Measurements from ENCODE around the gene GPC6.
"Not testable (repeated sequence)": the region's sequence is repeated elsewhere in the genome, so short reads cannot be mapped to it uniquely, and the experiment has no call there.

Gene GPC6

GRCh38 chr13:93323880-93324279 lies 97.3 kb downstream of the GPC6 start:
- not testable (repeated sequence) for DNase-seq (ENCODE audit: low spot score)

DNA sequence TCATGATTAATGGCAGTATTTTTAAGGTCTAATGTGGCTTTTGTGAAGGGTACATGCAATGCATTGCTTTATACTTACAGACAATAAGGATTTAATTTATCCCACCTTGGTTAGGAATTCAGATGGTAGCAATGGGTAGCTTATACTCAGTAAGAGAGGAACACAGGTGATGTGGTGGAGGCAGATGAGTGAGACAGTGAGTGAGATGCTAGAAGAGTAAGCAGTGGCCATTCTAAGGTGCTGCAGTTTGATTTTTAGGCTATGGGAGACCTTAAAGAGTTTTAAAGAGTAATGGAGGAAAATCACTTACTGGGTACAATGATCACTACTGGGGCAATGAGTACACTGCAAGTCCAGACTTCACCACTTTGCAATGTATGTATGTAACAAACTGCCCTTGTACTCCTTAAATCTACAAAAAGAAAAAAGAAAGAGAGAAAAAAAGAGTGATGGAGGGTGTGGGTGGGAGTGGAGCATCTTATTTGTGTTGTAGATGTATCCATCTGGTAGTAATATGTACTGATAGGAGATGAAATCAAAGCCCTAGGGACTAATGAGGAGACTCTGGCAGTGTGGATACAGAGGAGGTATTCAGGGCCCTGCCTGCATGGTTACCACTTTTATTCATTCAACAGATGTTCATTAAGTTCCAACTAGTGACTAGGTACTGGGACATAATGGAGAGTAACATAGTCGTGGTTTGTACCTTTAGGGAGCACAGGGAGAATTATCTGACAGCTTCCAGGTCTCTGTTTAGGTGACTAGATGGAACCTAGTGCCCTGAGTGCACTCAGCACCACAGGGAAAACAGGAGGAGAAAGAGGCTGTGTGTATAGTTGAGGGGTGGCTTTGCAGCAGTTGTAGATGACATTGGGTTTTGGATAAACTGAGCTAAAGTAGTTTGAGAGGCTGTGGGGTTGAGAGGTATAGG lies 99.0 kb downstream of the GPC6 start:
- DNase-seq (ENCODE audit: low spot score): no peak

GRCh38 chr13:93326234-93326811 lies 99.7 kb downstream of the GPC6 start:
- DNase-seq (ENCODE audit: low spot score): no peak

- DNase-seq (ENCODE audit: low spot score): no peak
These were observed 102.3 kb downstream of the GPC6 start for GRCh38 chr13:93328943-93329342.

DNA sequence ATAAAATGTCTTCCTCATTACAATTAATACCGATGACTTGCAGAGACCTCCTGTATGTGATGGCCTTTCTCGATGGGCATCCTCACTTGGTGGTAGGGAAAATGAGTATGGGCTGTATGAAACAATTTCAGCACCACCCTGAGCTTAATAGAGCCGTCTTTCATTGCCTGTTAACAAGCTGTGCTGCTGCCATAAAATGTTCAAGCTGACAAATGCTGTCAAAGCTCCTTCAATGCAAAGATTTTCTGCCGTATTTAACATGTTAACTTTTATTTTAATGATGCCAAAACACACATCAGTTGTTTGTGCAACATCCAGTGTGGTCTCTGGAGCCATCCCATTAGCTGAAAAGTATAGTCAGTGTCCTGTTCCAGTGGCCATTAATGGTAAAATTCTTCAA lies 110.1 kb downstream of the GPC6 start:
- no peak for DNase-seq (ENCODE audit: low spot score)

DNA sequence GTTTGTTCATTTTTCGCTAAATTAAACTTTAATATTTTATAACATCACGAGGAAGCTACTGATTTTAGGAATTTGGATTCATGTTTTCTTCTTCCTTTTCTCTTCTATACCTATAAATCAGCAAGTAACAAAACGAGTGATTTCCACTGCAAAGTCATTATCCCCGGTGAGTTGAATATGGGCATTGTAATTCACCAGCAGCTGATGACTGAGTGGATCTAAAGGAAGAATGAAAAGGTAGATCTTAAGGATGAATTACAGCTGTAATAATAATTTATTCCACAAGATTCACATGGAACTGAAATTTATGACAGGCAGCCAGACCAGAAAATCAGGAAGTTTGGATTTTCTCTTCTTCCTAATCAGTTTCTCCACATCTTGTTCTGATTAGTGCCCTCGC lies 111.4 kb downstream of the GPC6 start:
- no peak for DNase-seq (ENCODE audit: low spot score)

GRCh38 chr13:93338906-93339305 lies 112.3 kb downstream of the GPC6 start:
- DNase-seq (ENCODE audit: low spot score): no peak

GRCh38 chr13:93339550-93339949 lies 112.9 kb downstream of the GPC6 start:
- no peak for DNase-seq (ENCODE audit: low spot score)

- DNase-seq (ENCODE audit: low spot score): no peak
These were observed 114.9 kb downstream of the GPC6 start for GRCh38 chr13:93341517-93341916.

- no peak for DNase-seq (ENCODE audit: low spot score)
These were observed 116.5 kb downstream of the GPC6 start for GRCh38 chr13:93343097-93343496.

DNA sequence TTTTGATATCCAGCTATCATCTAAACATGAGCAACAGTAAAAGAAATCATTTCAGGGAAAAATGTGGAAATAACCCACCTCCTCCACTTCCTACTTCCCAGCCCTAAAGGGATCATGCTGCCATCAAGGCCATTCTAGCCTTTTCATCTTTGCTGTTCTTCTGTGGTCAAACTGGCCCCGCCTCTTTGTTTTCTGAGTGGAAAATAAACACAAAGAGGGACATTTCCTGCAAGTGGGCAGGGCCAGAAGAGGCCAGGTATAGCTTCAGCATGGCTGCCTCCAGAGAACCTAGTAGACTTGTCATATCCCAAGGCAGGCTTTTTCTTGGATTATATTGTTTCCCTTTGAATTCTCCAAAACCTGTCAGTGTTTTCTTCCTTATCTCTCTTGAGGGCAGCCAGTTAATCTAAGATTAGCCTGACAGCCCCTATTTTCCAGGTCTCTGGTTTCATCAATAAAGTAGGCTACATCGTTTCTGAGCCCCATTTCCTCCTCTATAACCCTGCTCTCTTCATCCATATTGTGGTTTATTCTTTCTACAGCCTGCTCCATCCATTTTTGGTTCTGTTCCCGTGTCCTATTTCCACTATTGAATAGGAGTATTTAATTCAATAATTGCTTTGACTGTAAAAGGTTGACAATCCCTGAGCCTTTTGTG lies 117.6 kb downstream of the GPC6 start:
- no peak for DNase-seq (ENCODE audit: low spot score)

GRCh38 chr13:93345024-93345423 lies 118.4 kb downstream of the GPC6 start:
- DNase-seq (ENCODE audit: low spot score): no peak

- no peak for DNase-seq (ENCODE audit: low spot score)
These were observed 119.2 kb downstream of the GPC6 start for GRCh38 chr13:93345770-93346169.

DNA sequence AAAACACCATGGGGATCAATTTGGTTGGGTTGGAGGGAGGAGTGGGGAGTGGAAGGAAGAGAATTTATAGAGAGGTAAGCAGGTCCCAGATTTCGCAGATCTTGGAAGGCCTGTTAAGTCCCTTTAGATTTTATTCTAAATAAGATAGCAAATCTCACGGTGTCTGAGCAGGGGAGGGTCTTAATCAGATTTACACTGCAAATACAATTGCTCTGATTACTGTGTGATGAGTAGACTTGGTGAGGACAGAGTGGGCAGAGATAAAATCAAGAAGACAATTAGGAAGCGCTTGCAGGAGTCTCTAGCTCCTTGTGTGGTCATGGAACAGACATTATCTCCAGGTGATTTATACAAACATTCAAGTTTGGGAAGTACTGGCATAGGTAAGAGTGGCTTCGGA lies 126.0 kb downstream of the GPC6 start:
- no peak for DNase-seq (ENCODE audit: low spot score)

- no peak for DNase-seq (ENCODE audit: low spot score)
These were observed 128.5 kb downstream of the GPC6 start for GRCh38 chr13:93355094-93355493.

DNA sequence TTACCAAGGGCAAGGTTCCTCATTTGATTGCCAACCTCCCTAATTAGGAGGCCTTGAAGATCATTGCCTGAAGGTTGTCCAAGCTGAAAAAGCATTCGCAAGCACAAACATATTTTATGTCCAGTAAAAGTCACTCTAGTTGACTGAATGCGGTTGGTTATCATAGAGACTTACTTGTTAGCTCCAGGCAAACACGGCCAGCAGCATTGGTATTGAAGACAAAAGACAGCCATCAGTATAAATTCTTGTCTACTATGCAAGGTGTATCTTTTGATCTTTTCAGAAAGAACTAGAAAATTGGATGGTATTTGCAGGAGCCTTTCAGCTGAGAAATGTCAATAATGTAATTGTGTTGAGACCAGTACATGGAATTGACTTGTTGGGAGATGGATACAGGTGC lies 129.9 kb downstream of the GPC6 start:
- no peak for DNase-seq (ENCODE audit: low spot score)

- no peak for DNase-seq (ENCODE audit: low spot score)
These were observed 133.4 kb downstream of the GPC6 start for GRCh38 chr13:93360021-93360420.

DNA sequence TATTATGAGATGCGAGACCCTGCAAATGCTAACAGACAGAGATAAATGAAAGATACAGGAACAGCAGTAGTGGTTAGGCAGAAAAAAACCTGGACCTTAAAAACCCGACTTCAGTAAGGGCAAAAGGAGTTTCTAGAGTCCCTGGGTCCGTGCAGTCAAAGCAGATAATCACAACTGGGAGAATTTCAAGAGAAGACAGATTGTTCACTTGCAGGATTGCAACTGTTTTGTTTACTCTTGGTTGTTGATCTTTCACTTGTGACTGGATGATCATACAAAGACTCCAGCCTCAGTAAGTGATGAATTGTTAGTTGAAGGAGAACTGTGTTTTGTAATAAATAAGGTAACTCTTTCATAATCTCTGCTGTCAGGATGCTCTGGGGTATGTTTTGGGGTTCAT lies 135.1 kb downstream of the GPC6 start:
- no peak for DNase-seq (ENCODE audit: low spot score)

DNA sequence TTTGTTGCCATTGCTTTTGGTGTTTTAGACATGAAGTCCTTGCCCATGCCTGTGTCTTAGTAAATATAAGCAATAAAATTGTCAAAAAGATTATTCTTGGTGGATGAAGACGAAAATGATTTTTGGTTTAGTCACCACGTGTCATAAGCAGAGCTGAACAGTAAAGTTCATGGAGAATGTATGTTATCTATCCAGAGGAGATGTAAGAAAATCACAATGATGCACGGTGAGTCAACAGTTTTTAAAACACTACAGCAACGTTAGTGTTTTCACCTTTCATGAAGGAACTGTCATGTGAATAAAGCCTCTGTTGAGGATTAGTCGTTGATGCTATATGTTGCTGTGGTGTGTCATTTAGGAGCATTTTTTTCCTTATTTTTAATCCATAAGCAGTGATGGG lies 137.6 kb downstream of the GPC6 start:
- no peak for DNase-seq (ENCODE audit: low spot score)

DNA sequence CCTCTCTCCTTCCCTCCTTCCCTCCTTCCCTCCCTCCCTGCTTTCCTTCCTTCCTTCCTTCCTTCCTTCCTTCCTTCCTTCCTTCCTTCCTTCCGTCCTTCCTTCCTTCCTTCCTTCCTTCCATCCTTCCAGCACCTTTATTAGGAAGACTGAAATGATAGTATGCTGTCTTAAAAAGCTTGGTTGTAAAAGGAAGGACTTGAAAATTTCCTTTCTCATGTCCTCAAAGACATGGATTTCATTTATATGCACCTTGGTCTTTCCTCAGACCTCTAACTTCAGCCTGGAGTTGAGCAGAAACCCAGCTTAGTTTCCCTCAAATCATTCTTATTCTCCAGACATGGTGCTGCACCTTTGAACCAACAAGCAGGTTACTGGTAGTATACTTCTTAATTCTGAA lies 141.7 kb downstream of the GPC6 start:
- DNase-seq (ENCODE audit: low spot score): no peak

- DNase-seq (ENCODE audit: low spot score): no peak
These were observed 142.1 kb downstream of the GPC6 start for GRCh38 chr13:93368718-93369117.

GRCh38 chr13:93372856-93373255 lies 146.2 kb downstream of the GPC6 start:
- no peak for DNase-seq (ENCODE audit: low spot score)

DNA sequence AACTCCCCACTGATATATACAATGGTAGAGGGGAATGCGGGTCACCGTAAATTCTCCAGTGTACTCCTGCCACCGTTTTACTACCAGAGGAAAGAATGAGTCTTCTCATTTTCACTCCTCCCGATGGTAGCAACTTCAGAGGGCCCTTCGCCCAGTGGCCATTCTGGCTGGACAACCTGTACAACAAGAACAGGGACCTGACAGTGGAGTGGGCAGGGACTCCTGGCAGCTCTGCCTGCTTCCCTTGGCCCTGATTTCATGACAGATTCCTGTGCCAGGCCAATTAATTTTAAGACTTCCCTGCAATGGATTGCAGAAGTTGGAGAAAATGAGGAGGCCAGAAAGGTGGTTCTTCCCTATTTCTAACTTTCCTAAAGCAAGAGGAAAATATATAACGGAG lies 148.9 kb downstream of the GPC6 start:
- no peak for DNase-seq (ENCODE audit: low spot score)
